H1 (cell line): ENCODE measurements around the gene FUBP3. TPM values are rescaled to one million over a fixed set of nuclear protein-coding genes. Genes with fewer than 3 reads are reported as not detected.

Experiments used
- CBX5 ChIP-seq: fragments of 300-800, 300-1000 bp; sonication (generic); IDR thresholded peaks from 2 replicates; pipeline ENCODE4 v1.7.1; 2016; ENCODE audit warnings: antibody characterized with exemption, low read length, low read depth
- CHD1 ChIP-seq: IDR thresholded peaks from 2 replicates; pipeline ENCODE4 v1.6.1; 2012; ENCODE audit warnings: low read depth, low read length, improper control_type of control experiment
- CTCF ChIP-seq, 3 experiments: IDR thresholded peaks; 1 replicate in 2 of 3; 2 replicates in 1 of 3; pipeline versions ENCODE4 v1.5.1 to v1.6.1; 2011; ENCODE audit warnings: low read length in 3 of 3, mild to moderate bottlenecking in 3 of 3, inconsistent platforms in 2 of 3, low read depth in 1 of 3, moderate library complexity in 1 of 3; ENCODE audit not compliant: insufficient read depth in 1 of 3; ENCODE audit errors: control extremely low read depth in 1 of 3
- NANOG ChIP-seq: IDR thresholded peaks from 2 replicates; pipeline ENCODE4 v1.6.1; 2011; ENCODE audit warnings: low read length, low read depth, mild to moderate bottlenecking, inconsistent platforms; ENCODE audit not compliant: insufficient read depth, poor library complexity, severe bottlenecking
- SP2 ChIP-seq: IDR thresholded peaks from 2 replicates; pipeline ENCODE4 v1.6.1; 2012; ENCODE audit warnings: mild to moderate bottlenecking, low read length, inconsistent platforms
- YY1 ChIP-seq: IDR thresholded peaks from 2 replicates; pipeline ENCODE4 v1.6.1; 2011; ENCODE audit warnings: low read depth, mild to moderate bottlenecking, low read length
- polyA plus RNA-seq, 7 experiments: library from polyadenylated mRNA; depleted of rRNA in 3 of 7; stranded (reverse) in 5 of 7; unstranded in 2 of 7; fragments of >200 nt in 5 of 7; fragments of 200-250 nt in 2 of 7; gene quantifications; 1 replicate in 5 of 7; 2 replicates in 1 of 7; 4 replicates in 1 of 7; pipeline versions ENCODE4 v1.2.1 to v1.2.3, GENCODE V29; 2011 to 2013; ENCODE audit warnings: missing spikeins in 2 of 7, mixed read lengths in 2 of 7
- total RNA-seq: library from RNA; stranded (reverse); fragmentation: NEBNext Ultra II Directional; extraction: Animal tissue kit (Norgen Biotek cat#: 25700); gene quantifications from 2 replicates; pipeline ENCODE4 v1.2.1, GENCODE V29; 2021

The FUBP3 gene
- total and polyA plus RNA-seq, 2 of the 8 experiments (the other 6 are each of a cell fraction or from before 2014, with no cell fraction given): 23.7 to 76.4 TPM

GRCh38 chr9:130604295-130604694 is 24.9 kb downstream of the FUBP3 start (continued):
- no peak for TF ChIP-seq NANOG
- TF ChIP-seq CHD1: no peak
- no peak for TF ChIP-seq CBX5
- TF ChIP-seq YY1: no peak
- TF ChIP-seq CTCF (IDR thresholded peaks at IDR 0.05; ENCODE audit: control extremely low read depth in 1 of 3, insufficient read depth in 1 of 3, low read depth in 1 of 3, low read length in 3 of 3): no peak
- TF ChIP-seq SP2: no peak
